ENCODE measurements around the gene ARHGEF17.

Gene ARHGEF17

DNA sequence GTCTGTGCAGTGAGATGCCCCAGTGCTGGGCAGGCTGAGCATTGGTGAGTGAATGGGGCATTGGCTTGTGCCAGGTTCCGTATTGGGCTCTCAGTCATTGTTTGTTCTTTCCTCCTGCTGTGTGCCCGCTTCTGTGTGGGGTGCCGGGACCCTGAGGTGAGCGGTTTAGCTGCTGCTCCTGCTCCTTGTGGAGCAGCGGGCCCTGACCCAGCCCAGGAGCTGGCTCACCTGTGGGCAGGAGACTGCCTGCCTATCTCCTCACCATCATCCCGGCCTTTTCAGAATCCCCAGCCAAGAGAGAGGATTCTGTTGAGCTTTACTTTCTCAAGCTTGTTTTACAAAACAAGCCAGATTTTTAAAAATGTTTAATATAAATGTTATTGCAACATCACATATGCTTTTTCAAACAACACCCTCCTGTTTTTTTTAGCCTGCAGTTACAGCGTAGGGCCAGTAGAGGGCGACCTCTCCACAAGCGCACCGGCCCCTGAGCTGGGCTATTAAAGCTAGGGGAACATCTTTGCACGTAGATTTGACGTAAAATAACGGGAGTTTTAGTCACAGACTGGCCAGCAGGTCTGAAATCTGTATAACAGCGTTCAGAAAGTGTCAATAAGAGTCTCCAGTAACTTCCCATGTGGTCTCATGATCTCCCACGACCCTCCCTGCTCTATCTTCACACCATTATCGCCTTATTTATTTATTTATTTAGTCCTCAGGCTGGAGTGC, 43.0 kb downstream of the ARHGEF17 start:
- TF ChIP-seq ZC3H10 (CRISPR knock-in tag; IDR thresholded peaks at IDR 0.05) (no peak), ZFP3 (CRISPR knock-in tag; IDR thresholded peaks at IDR 0.05) (no peak), ESRRG (CRISPR knock-in tag; IDR thresholded peaks at IDR 0.05) (no peak), ZNF70 (CRISPR knock-in tag; IDR thresholded peaks at IDR 0.05) (no peak), PPARA (CRISPR knock-in tag; IDR thresholded peaks at IDR 0.05; ENCODE audit: borderline replicate concordance) (no peak), BACH2 (CRISPR knock-in tag; IDR thresholded peaks at IDR 0.05; ENCODE audit: borderline replicate concordance) (no peak), ARNTL (CRISPR knock-in tag; IDR thresholded peaks at IDR 0.05; ENCODE audit: borderline replicate concordance, low read depth) (no peak), TCF4 (CRISPR knock-in tag; IDR thresholded peaks at IDR 0.05; ENCODE audit: borderline replicate concordance) (no peak), ISL1 (CRISPR knock-in tag; IDR thresholded peaks at IDR 0.05) (no peak), OSR1 (CRISPR knock-in tag; IDR thresholded peaks at IDR 0.05) (no peak)
- TF ChIP-seq, protein P1, sequence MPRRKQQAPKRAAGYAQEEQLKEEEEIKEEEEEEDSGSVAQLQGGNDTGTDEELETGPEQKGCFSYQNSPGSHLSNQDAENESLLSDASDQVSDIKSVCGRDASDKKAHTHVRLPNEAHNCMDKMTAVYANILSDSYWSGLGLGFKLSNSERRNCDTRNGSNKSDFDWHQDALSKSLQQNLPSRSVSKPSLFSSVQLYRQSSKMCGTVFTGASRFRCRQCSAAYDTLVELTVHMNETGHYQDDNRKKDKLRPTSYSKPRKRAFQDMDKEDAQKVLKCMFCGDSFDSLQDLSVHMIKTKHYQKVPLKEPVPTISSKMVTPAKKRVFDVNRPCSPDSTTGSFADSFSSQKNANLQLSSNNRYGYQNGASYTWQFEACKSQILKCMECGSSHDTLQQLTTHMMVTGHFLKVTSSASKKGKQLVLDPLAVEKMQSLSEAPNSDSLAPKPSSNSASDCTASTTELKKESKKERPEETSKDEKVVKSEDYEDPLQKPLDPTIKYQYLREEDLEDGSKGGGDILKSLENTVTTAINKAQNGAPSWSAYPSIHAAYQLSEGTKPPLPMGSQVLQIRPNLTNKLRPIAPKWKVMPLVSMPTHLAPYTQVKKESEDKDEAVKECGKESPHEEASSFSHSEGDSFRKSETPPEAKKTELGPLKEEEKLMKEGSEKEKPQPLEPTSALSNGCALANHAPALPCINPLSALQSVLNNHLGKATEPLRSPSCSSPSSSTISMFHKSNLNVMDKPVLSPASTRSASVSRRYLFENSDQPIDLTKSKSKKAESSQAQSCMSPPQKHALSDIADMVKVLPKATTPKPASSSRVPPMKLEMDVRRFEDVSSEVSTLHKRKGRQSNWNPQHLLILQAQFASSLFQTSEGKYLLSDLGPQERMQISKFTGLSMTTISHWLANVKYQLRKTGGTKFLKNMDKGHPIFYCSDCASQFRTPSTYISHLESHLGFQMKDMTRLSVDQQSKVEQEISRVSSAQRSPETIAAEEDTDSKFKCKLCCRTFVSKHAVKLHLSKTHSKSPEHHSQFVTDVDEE (CRISPR knock-in tag; IDR thresholded peaks at IDR 0.05): no peak
- TF ChIP-seq, protein P2, sequence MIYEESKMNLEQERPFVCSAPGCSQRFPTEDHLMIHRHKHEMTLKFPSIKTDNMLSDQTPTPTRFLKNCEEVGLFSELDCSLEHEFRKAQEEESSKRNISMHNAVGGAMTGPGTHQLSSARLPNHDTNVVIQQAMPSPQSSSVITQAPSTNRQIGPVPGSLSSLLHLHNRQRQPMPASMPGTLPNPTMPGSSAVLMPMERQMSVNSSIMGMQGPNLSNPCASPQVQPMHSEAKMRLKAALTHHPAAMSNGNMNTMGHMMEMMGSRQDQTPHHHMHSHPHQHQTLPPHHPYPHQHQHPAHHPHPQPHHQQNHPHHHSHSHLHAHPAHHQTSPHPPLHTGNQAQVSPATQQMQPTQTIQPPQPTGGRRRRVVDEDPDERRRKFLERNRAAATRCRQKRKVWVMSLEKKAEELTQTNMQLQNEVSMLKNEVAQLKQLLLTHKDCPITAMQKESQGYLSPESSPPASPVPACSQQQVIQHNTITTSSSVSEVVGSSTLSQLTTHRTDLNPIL (CRISPR knock-in tag; IDR thresholded peaks at IDR 0.05; ENCODE audit: low read depth): no peak
- TF ChIP-seq, protein P3, sequence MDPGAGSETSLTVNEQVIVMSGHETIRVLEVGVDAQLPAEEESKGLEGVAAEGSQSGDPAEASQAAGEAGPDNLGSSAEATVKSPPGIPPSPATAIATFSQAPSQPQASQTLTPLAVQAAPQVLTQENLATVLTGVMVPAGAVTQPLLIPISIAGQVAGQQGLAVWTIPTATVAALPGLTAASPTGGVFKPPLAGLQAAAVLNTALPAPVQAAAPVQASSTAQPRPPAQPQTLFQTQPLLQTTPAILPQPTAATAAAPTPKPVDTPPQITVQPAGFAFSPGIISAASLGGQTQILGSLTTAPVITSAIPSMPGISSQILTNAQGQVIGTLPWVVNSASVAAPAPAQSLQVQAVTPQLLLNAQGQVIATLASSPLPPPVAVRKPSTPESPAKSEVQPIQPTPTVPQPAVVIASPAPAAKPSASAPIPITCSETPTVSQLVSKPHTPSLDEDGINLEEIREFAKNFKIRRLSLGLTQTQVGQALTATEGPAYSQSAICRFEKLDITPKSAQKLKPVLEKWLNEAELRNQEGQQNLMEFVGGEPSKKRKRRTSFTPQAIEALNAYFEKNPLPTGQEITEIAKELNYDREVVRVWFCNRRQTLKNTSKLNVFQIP (CRISPR knock-in tag; IDR thresholded peaks at IDR 0.05; ENCODE audit: borderline replicate concordance, low read depth): no peak
- TF ChIP-seq, protein P4, sequence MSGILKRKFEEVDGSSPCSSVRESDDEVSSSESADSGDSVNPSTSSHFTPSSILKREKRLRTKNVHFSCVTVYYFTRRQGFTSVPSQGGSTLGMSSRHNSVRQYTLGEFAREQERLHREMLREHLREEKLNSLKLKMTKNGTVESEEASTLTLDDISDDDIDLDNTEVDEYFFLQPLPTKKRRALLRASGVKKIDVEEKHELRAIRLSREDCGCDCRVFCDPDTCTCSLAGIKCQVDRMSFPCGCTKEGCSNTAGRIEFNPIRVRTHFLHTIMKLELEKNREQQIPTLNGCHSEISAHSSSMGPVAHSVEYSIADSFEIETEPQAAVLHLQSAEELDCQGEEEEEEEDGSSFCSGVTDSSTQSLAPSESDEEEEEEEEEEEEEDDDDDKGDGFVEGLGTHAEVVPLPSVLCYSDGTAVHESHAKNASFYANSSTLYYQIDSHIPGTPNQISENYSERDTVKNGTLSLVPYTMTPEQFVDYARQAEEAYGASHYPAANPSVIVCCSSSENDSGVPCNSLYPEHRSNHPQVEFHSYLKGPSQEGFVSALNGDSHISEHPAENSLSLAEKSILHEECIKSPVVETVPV (CRISPR knock-in tag; IDR thresholded peaks at IDR 0.05): no peak
- ATAC-seq: peak; percentile 74

DNA sequence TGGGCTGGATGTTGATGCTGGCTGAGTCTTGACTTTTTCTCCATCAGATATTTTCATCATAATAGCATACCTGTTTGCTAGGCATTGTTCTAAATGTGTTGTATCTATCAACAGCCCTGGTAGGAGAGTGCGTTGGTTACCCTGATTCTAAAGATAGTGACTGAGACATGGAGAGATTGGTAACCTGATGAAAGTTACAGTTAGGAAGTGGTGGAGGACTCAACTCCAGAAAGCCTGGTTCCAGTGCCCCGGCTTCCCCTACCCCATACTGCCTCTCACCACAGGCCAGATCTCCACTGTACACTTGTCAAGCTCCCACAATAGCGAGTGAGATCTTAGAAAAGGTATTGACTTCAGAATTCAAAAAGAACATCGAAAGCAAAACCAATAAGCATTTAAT, 45.3 kb downstream of the ARHGEF17 start:
- no peak for ATAC-seq
- TF ChIP-seq ZNF565 (CRISPR knock-in tag; conservative IDR thresholded peaks at IDR 0.05; ENCODE audit: low read depth) (no peak), TOX (CRISPR knock-in tag; IDR thresholded peaks at IDR 0.05; ENCODE audit: borderline replicate concordance) (no peak), BACH2 (CRISPR knock-in tag; IDR thresholded peaks at IDR 0.05; ENCODE audit: borderline replicate concordance) (no peak), OSR1 (CRISPR knock-in tag; IDR thresholded peaks at IDR 0.05) (no peak), ISL1 (CRISPR knock-in tag; IDR thresholded peaks at IDR 0.05) (no peak), ZC3H10 (CRISPR knock-in tag; IDR thresholded peaks at IDR 0.05) (no peak), ZFP30 (CRISPR knock-in tag; IDR thresholded peaks at IDR 0.05) (no peak), ESRRG (CRISPR knock-in tag; IDR thresholded peaks at IDR 0.05) (no peak), ZFP3 (CRISPR knock-in tag; IDR thresholded peaks at IDR 0.05) (no peak), GLIS3 (CRISPR knock-in tag; IDR thresholded peaks at IDR 0.05) (no peak), ZNF70 (CRISPR knock-in tag; IDR thresholded peaks at IDR 0.05) (no peak), CSDC2 (CRISPR knock-in tag; IDR thresholded peaks at IDR 0.05) (no peak), RARB (CRISPR knock-in tag; IDR thresholded peaks at IDR 0.05) (no peak), ZNF8 (CRISPR knock-in tag; IDR thresholded peaks at IDR 0.05) (no peak)
- TF ChIP-seq, protein P5, sequence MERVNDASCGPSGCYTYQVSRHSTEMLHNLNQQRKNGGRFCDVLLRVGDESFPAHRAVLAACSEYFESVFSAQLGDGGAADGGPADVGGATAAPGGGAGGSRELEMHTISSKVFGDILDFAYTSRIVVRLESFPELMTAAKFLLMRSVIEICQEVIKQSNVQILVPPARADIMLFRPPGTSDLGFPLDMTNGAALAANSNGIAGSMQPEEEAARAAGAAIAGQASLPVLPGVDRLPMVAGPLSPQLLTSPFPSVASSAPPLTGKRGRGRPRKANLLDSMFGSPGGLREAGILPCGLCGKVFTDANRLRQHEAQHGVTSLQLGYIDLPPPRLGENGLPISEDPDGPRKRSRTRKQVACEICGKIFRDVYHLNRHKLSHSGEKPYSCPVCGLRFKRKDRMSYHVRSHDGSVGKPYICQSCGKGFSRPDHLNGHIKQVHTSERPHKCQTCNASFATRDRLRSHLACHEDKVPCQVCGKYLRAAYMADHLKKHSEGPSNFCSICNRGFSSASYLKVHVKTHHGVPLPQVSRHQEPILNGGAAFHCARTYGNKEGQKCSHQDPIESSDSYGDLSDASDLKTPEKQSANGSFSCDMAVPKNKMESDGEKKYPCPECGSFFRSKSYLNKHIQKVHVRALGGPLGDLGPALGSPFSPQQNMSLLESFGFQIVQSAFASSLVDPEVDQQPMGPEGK (CRISPR knock-in tag; IDR thresholded peaks at IDR 0.05; ENCODE audit: borderline replicate concordance): no peak
- TF ChIP-seq, protein P4 (CRISPR knock-in tag; IDR thresholded peaks at IDR 0.05): no peak
- TF ChIP-seq, protein P3 (CRISPR knock-in tag; IDR thresholded peaks at IDR 0.05; ENCODE audit: borderline replicate concordance, low read depth): no peak

Data from SK-N-SH treated with all-trans-retinoic acid at 6 μM for 48 hours (cell line).